BJ (cell line): ENCODE data around the gene IL17RE. TPM values are rescaled to one million over a fixed set of nuclear protein-coding genes. Genes with fewer than 3 reads are reported as not detected.
A peak's percentile ranks its signal among the peaks of the same experiment; 100 is the strongest.

Experiments
- CTCF ChIA-PET: fragments of 350-600 bp; formaldehyde crosslinking; extraction: SDS; loops from one replicate; lab custom pipeline; 2021; ENCODE audit warnings: antibody characterized with exemption, inconsistent platforms; lab: Yijun Ruan, JAX
- POLR2A ChIA-PET: fragments of 300-600 bp; sonication (Branson Sonifier 250); formaldehyde crosslinking; extraction: SDS; loops from one replicate; lab custom pipeline; 2021; ENCODE audit warnings: antibody characterized with exemption; lab: Charles Lee
- DNase-seq: peaks from one replicate; pipeline ENCODE4 v3.0.0-alpha.2; 2011; ENCODE audit warnings: low read depth
- H3K27me3 ChIP-seq: 2 replicates; pipeline ENCODE4 v1.6.0; 2011; ENCODE audit warnings: low read length; ENCODE audit not compliant: control insufficient read depth, insufficient read depth
- H3K36me3 ChIP-seq: 2 replicates; pipeline ENCODE4 v1.5.1; 2011; ENCODE audit warnings: low read length; ENCODE audit not compliant: control insufficient read depth, insufficient read depth
- H3K4me3 ChIP-seq: 2 replicates; pipeline ENCODE4 v1.5.1; 2011; ENCODE audit warnings: low read depth, mild to moderate bottlenecking, control low read depth, low read length
- CTCF ChIP-seq: IDR thresholded peaks from 2 replicates; pipeline ENCODE4 v1.5.1; 2011; ENCODE audit warnings: low read depth, mild to moderate bottlenecking, control low read depth, inconsistent platforms, low read length, moderate library complexity; ENCODE audit not compliant: insufficient read depth
- polyA plus RNA-seq: library from polyadenylated mRNA; depleted of rRNA; stranded (reverse); fragments of >200 nt; gene quantifications from 2 replicates; pipeline ENCODE4 v1.2.3, GENCODE V29; 2011

IL17RE gene
- polyA plus RNA-seq, 1 experiment: 4.0 TPM

DNA sequence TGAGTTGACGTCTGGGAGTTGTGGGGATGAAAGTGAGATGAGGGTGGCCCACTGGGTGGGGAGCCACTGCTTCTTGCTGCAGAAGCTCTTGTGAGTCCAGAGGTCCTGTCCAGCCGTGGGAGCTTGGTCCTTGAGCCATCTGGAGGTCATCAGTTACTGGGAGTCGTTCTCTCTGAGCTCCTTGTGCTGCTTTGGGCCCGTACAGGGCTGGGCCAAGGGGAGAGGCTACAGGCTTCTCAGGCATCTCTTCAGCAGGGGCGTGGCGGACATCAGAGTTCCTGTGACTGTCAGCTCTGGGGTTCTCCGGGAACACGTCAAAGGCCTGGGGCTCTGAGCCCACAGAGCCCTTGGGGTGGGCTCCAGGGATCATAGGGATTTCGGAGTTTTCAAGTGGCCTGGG, 47.0 kb downstream of the IL17RE start:
- CTCF ChIA-PET: interaction anchor here (0.6 to 1.0 kb wide), 2 partner anchors 17 to 34 kb away, joined by 3 to 4 read pairs; no protein-coding TSS in a partner anchor
- no peak for TF ChIP-seq CTCF
- DNase-seq: no peak
- no peak overlapping the region for H3K4me3 ChIP-seq
- H3K27me3 ChIP-seq: no peaks in the 10 kb centered on the region
- POLR2A ChIA-PET: no interaction called here
- H3K36me3 ChIP-seq: peaks cover 3% of the 10 kb centered on the region

DNA sequence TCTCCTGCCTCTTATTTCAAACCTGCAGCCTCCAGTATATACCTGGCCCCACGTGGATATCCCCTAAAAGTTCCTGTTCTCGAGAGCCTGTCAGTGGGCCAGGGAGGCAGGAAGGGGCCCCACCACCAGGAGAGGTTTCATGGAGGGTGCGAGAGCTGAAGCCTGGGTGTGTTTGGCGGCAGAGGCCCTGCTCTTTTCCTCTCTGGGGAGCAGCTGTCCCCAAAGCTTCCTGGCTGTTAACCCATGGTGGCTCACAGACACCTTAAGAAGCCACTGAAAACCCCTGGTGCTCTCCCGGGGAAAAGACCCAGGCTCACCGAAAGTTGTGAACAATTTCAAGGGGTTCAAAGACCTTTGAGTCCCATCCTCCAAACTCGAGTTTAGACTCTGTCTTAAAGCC, 48.5 kb downstream of the IL17RE start:
- no peak for TF ChIP-seq CTCF
- no peak overlapping the region for H3K4me3 ChIP-seq
- H3K36me3 ChIP-seq: peaks cover 3% of the 10 kb centered on the region
- ChIA-PET CTCF (interaction anchor here (1.2 kb wide), 1 partner anchor 16 kb away, joined by 3 read pairs; no protein-coding TSS in a partner anchor), POLR2A (no interaction called here)
- H3K27me3 ChIP-seq: no peaks in the 10 kb centered on the region
- DNase-seq: no peak

DNA sequence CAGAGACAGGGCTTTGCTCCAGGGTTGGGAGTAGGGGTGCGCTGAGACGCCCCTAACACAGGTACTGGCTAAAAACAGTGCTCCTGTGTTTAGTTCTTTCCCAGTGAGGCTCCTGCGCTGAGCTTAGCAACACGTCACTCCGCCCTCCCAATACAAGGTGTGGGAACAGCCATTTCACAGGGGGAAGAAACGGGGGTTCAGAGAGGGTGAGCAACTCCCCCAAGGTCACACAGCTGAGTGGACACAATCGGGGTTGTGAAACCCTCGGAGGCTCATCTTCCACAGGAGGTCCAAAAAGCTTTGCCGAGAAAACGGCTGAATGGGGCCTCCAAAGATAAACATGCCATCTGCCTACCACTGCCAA, 48.9 kb downstream of the IL17RE start:
- H3K36me3 ChIP-seq: peaks cover 3% of the 10 kb centered on the region
- ChIA-PET POLR2A (no interaction called here), CTCF (interaction anchor here (0.6 to 1.2 kb wide), 2 partner anchors 17 to 260 kb away, joined by 3 read pairs; no protein-coding TSS in a partner anchor)
- peak overlapping the region; percentile 58 for H3K4me3 ChIP-seq
- TF ChIP-seq CTCF: no peak
- H3K27me3 ChIP-seq: no peaks in the 10 kb centered on the region
- no peak for DNase-seq

GRCh38 chr3:9951962-9952805, 49.5 kb downstream of the IL17RE start, which contains the start of gene PRRT3:
Gene PRRT3, minus strand, starts transcription at chr3:9952408. Its CDS starts 2,293 bp downstream, at chr3:9950115.
- ChIA-PET POLR2A (no interaction called here), CTCF (interaction anchor here (0.6 kb wide), 1 partner anchor 261 kb away, joined by 3 read pairs; no protein-coding TSS in a partner anchor)
- Histone ChIP-seq H3K27me3 (no peaks in the 10 kb centered on the region), H3K36me3 (peaks cover 3% of the 10 kb centered on the region), H3K4me3 (peak within 1 kb of the TSS; percentile 58)
- DNase-seq: no peak
- TF ChIP-seq CTCF: no peak

DNA sequence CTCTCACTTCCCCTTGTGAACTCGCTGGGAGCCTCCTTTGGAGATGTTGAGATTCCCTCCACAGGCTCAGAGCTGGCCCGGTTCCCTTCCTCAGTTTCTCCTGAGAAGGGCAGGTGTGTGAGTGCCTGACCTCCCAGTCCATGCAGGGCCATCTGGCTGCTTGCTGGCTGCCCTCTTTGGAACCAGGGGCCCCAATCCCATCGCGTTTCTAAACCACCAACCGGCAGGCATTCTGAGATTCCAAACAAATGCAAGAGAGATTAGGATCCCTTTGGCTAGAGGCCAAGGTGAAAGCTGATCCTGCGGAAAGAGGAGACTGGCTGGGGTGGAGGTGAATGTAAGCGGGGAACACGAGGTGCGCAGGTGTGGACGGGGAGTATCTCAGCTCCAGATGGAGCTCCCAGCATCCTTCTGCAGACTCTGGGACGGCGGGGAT, 52.4 kb downstream of the IL17RE start:
- no peaks in the 10 kb centered on the region for H3K36me3 ChIP-seq
- TF ChIP-seq CTCF: no peak
- H3K4me3 ChIP-seq: no peak overlapping the region
- DNase-seq: no peak
- no peaks in the 10 kb centered on the region for H3K27me3 ChIP-seq
- CTCF ChIA-PET: interaction anchor here (0.5 to 1.8 kb wide), 2 partner anchors 9 kb away, joined by 4 to 7 read pairs; no protein-coding TSS in a partner anchor
- POLR2A ChIA-PET: interaction anchor here (0.5 kb wide), 1 partner anchor 98 kb away, joined by 10 read pairs; no protein-coding TSS in a partner anchor
